Aorta (tissue), 5 donors: ENCODE results near the gene PTPMT1. TPM values are rescaled to one million over a fixed set of nuclear protein-coding genes. Genes with fewer than 3 reads are reported as not detected.

ENCODE experiments used
- ATAC-seq: fragments of 200-7000 bp; cut with Tn5 transposase; one replicate; pipeline ENCODE4 v1.9.1; 2022; ENCODE audit warnings: moderate library complexity; ENCODE audit not compliant: low FRiP score
- DNase-seq, 2 donors: peaks; one replicate each; pipeline ENCODE4 v3.0.0-alpha.2; 2020
- H3K27ac ChIP-seq, 2 donors: one replicate each; pipeline ENCODE4 v1.5.1; 2013; ENCODE audit warnings: low read length in 2 of 2, mild to moderate bottlenecking in 2 of 2, moderate library complexity in 2 of 2, control low read depth in 1 of 2, inconsistent platforms in 1 of 2, low read depth in 1 of 2
- H3K27me3 ChIP-seq, 2 donors: one replicate each; pipeline ENCODE4 v1.6.1; 2013; ENCODE audit warnings: control low read depth in 1 of 2, low read length in 1 of 2, mild to moderate bottlenecking in 1 of 2, moderate library complexity in 1 of 2; ENCODE audit not compliant: insufficient read depth in 2 of 2, control insufficient read depth in 1 of 2
- H3K36me3 ChIP-seq, 2 donors: one replicate each; pipeline ENCODE4 v1.6.1; 2013; ENCODE audit warnings: control low read depth in 1 of 2, low read length in 1 of 2, mild to moderate bottlenecking in 1 of 2; ENCODE audit not compliant: insufficient read depth in 2 of 2, control insufficient read depth in 1 of 2
- H3K4me1 ChIP-seq, 2 donors: one replicate each; pipeline ENCODE4 v1.6.1; 2013; ENCODE audit warnings: low read length in 2 of 2, control low read depth in 1 of 2, mild to moderate bottlenecking in 1 of 2, moderate library complexity in 1 of 2; ENCODE audit not compliant: insufficient read depth in 2 of 2, control insufficient read depth in 1 of 2
- H3K4me3 ChIP-seq, 2 donors: one replicate each; pipeline ENCODE4 v1.5.1; 2013; ENCODE audit warnings: low read length in 2 of 2, control low read depth in 1 of 2, mild to moderate bottlenecking in 1 of 2
- H3K9me3 ChIP-seq: one replicate; pipeline ENCODE4 v1.6.1; 2013; ENCODE audit warnings: mild to moderate bottlenecking, low read length; ENCODE audit not compliant: control insufficient read depth
- WGBS, 2 donors: extraction: QIAGEN DNeasy Blood & Tissue Kit; methylation state at CpG; one replicate each; pipeline ENCODE4 v1.1.7; 2013; 5-methylcytosine and 5-hydroxymethylcytosine counted together
- intact Hi-C, 2 donors: fragments of 100-400 bp; cut with DNase I; formaldehyde crosslinking; loops; one replicate each; pipeline versions ENCODE4 v1.14.2 to v1.15.0; 2022
- polyA plus RNA-seq, 2 donors: library from polyadenylated mRNA; stranded (reverse); fragments of 200-250 nt; gene quantifications; one replicate each; pipeline ENCODE4 v1.2.3, GENCODE V29; 2013
- total RNA-seq, 2 donors: library from RNA; stranded (reverse); fragmentation: NEBNext Ultra II Directional; extraction: Animal tissue kit (Norgen Biotek cat#: 25700); gene quantifications; one replicate each; pipeline ENCODE4 v1.2.1, GENCODE V29; 2021
- donor health status: healthy with polysubstance abuse.
- donor health status: Bipolar disorder and iron deficiency.
- donor health status: DM: no; HTN: no; CAD: no.
- donor health status: DM: no; HTN: no; CAD: no.
- donor health status: DM: yes; HTN: yes; CAD: no.

The PTPMT1 gene
- total and polyA plus RNA-seq, 4 donors: 25.6 to 51.5 (median 36.0) TPM

- Histone ChIP-seq H3K36me3 (peaks cover 2 to 11% of the 10 kb centered on the region in 2 donors), H3K27me3 (no peaks in the 10 kb centered on the region), H3K27ac (peak within 1 kb of the TSS in 1 of 2 donors; percentile 53), H3K4me1 (peaks cover 1 to 2% of the 10 kb centered on the region in 2 donors), H3K9me3 (no peaks in the 10 kb centered on the region), H3K4me3 (peak within 1 kb of the TSS; percentile 74 to 98)
- 0% methylated on average over 66 to 72 of the region's 72 CpGs for WGBS, 2 donors
- ATAC-seq (peak; percentile 97), DNase-seq (peak; percentile 90 to 94)
- intact Hi-C loops: loop anchor here in 1 of 2 donors (10.0 kb wide), 1 partner anchor 174 kb away; the partner anchor contains the start of gene SLC39A13
Observed at GRCh38 chr11:47578524-47579494, 13.4 kb downstream of the PTPMT1 start, which contains the start of the genes KBTBD4 and NDUFS3. KBTBD4 (minus strand) TSS chr11:47578970; CDS start chr11:47578951, 19 bp downstream. NDUFS3 (plus strand) TSS chr11:47579074; CDS start chr11:47579092, 18 bp downstream.

- intact Hi-C loops: no loop called here
- Histone ChIP-seq H3K36me3 (peaks cover 5 to 13% of the 10 kb centered on the region in 2 donors), H3K27ac (no peak overlapping the region), H3K9me3 (no peaks in the 10 kb centered on the region), H3K4me1 (peaks cover 0 to 1% of the 10 kb centered on the region in 2 donors), H3K27me3 (no peaks in the 10 kb centered on the region), H3K4me3 (no peak overlapping the region)
- ATAC-seq (no peak), DNase-seq (peak in 1 of 2 donors; percentile 18)
- 85 to 89% methylated on average over 5 of the region's 5 CpGs for WGBS, 2 donors
Observed at GRCh38 chr11:47583844-47584243, 18.4 kb downstream of the PTPMT1 start.

- Histone ChIP-seq H3K4me1 (no peaks in the 10 kb centered on the region), H3K27me3 (no peaks in the 10 kb centered on the region), H3K27ac (no peak within 1 kb of the TSS), H3K4me3 (no peak within 1 kb of the TSS), H3K36me3 (peaks cover 5 to 12% of the 10 kb centered on the region in 2 donors), H3K9me3 (no peaks in the 10 kb centered on the region)
- 70 to 73% methylated on average over 12 of the region's 12 CpGs for WGBS, 2 donors
- ATAC-seq (no peak), DNase-seq (peak in 1 of 2 donors; percentile 60)
- intact Hi-C loops: no loop called here
Observed at GRCh38 chr11:47586098-47586855, 20.9 kb downstream of the PTPMT1 start, which contains the start of gene FAM180B. FAM180B (plus strand) TSS chr11:47586678; CDS start chr11:47586769, 91 bp downstream.

- intact Hi-C loops: no loop called here
- ATAC-seq: no peak
- peaks cover 5 to 6% of the 10 kb centered on the region in 2 donors for H3K36me3 ChIP-seq
- H3K27me3 ChIP-seq: no peaks in the 10 kb centered on the region
- H3K4me1 ChIP-seq: no peaks in the 10 kb centered on the region
- DNase-seq: peak in 1 of 2 donors; percentile 45
- no peak overlapping the region for H3K27ac ChIP-seq
- H3K9me3 ChIP-seq: no peaks in the 10 kb centered on the region
- WGBS, 2 donors: 78 to 80% methylated on average over 6 of the region's 6 CpGs
- no peak overlapping the region for H3K4me3 ChIP-seq
Observed at GRCh38 chr11:47587039-47587716, 21.8 kb downstream of the PTPMT1 start.

GRCh38 chr11:47587723-47588326 lies 22.4 kb downstream of the PTPMT1 start:
- Histone ChIP-seq H3K27ac (no peak overlapping the region), H3K4me1 (no peaks in the 10 kb centered on the region), H3K27me3 (no peaks in the 10 kb centered on the region), H3K4me3 (no peak overlapping the region), H3K36me3 (peaks cover 5 to 6% of the 10 kb centered on the region in 2 donors), H3K9me3 (no peaks in the 10 kb centered on the region)
- intact Hi-C loops: no loop called here
- ATAC-seq (peak; percentile 61), DNase-seq (peak; percentile 80 to 90)
- 80 to 89% methylated on average over 14 of the region's 14 CpGs for WGBS, 2 donors

- Histone ChIP-seq H3K4me3 (no peak overlapping the region), H3K36me3 (peaks cover 0 to 2% of the 10 kb centered on the region in 2 donors)
Observed at GRCh38 chr11:47589118-47589517, 23.7 kb downstream of the PTPMT1 start.

GRCh38 chr11:47589584-47589976 lies 24.2 kb downstream of the PTPMT1 start:
- Histone ChIP-seq H3K27me3 (no peaks in the 10 kb centered on the region), H3K9me3 (no peaks in the 10 kb centered on the region), H3K4me1 (no peaks in the 10 kb centered on the region), H3K4me3 (peak overlapping the region in 1 of 2 donors; percentile 3), H3K27ac (no peak overlapping the region), H3K36me3 (no peaks in the 10 kb centered on the region)
- intact Hi-C loops: no loop called here
- peak in 1 of 2 donors; percentile 33 for DNase-seq
- WGBS, 2 donors: 26 to 29% methylated on average over 50 to 51 of the region's 51 CpGs
- peak; percentile 42 for ATAC-seq

More at GRCh38 chr11:47589118-47589517, 23.7 kb downstream of the PTPMT1 start:
- 80 to 85% methylated on average over 11 of the region's 11 CpGs for WGBS, 2 donors
- H3K4me1 ChIP-seq: no peaks in the 10 kb centered on the region
- intact Hi-C loops: no loop called here
- ATAC-seq (no peak), DNase-seq (peak in 1 of 2 donors; percentile 0)
- H3K27ac ChIP-seq: no peak overlapping the region
- no peaks in the 10 kb centered on the region for H3K27me3 ChIP-seq
- H3K9me3 ChIP-seq: no peaks in the 10 kb centered on the region
